22Rv1 (cell line): Measurements from ENCODE around the gene RAC2.

Source experiments
- H3K27ac ChIP-seq: fragments of 450-650 bp; 2 replicates; pipeline ENCODE4 v1.5.1; 2017
- CTCF ChIP-seq: fragments of 450-650 bp; IDR thresholded peaks from 2 replicates; pipeline ENCODE4 v1.5.1; 2017; ENCODE audit warnings: mild to moderate bottlenecking
- ZFX ChIP-seq: fragments of 450-650 bp; IDR thresholded peaks from 2 replicates; pipeline ENCODE4 v1.6.1; 2017; ENCODE audit warnings: antibody characterized with exemption, borderline replicate concordance

RAC2 gene

GRCh38 chr22:37207981-37208380, 36.1 kb downstream of the RAC2 start:
- no peak overlapping the region for H3K27ac ChIP-seq

GRCh38 chr22:37206841-37207821, 36.9 kb downstream of the RAC2 start:
- 0 out of 2 replicates have a peak, but pooled peaks have one; percentile 11 for TF ChIP-seq CTCF
- TF ChIP-seq ZFX: no peak
- H3K27ac ChIP-seq: no peak overlapping the region

More at GRCh38 chr22:37207981-37208380, 36.1 kb downstream of the RAC2 start:
- TF ChIP-seq ZFX (no peak), CTCF (no peak)

- H3K27ac ChIP-seq: no peak overlapping the region
- TF ChIP-seq CTCF (no peak), ZFX (no peak)
Measured at GRCh38 chr22:37206118-37206840, 37.8 kb downstream of the RAC2 start.

GRCh38 chr22:37205046-37205445, 39.0 kb downstream of the RAC2 start:
- no peak overlapping the region for H3K27ac ChIP-seq
- TF ChIP-seq CTCF (no peak), ZFX (no peak)

GRCh38 chr22:37204045-37204655, 39.9 kb downstream of the RAC2 start:
- TF ChIP-seq ZFX (no peak), CTCF (no peak)

GRCh38 chr22:37203354-37204044, 40.6 kb downstream of the RAC2 start:
- TF ChIP-seq CTCF (no peak), ZFX (no peak)
- no peak overlapping the region for H3K27ac ChIP-seq

More at GRCh38 chr22:37204045-37204655, 39.9 kb downstream of the RAC2 start:
- H3K27ac ChIP-seq: no peak overlapping the region
